ENCODE data around the gene RFX2.

The RFX2 gene

GRCh38 chr19:6018786-6019185 is 91.5 kb downstream of the RFX2 start:
- CTCF ChIA-PET: interaction anchor here (0.9 to 4.4 kb wide), 6 partner anchors 9 to 215 kb away, joined by 3 to 20 read pairs (median 6); no protein-coding TSS in a partner anchor
- TF ChIP-seq, protein P1, sequence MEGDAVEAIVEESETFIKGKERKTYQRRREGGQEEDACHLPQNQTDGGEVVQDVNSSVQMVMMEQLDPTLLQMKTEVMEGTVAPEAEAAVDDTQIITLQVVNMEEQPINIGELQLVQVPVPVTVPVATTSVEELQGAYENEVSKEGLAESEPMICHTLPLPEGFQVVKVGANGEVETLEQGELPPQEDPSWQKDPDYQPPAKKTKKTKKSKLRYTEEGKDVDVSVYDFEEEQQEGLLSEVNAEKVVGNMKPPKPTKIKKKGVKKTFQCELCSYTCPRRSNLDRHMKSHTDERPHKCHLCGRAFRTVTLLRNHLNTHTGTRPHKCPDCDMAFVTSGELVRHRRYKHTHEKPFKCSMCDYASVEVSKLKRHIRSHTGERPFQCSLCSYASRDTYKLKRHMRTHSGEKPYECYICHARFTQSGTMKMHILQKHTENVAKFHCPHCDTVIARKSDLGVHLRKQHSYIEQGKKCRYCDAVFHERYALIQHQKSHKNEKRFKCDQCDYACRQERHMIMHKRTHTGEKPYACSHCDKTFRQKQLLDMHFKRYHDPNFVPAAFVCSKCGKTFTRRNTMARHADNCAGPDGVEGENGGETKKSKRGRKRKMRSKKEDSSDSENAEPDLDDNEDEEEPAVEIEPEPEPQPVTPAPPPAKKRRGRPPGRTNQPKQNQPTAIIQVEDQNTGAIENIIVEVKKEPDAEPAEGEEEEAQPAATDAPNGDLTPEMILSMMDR (IDR thresholded peaks at IDR 0.05; ENCODE audit: control extremely low read depth, extremely low read depth, low read depth, missing control alignments): peak; percentile 24
- POLR2A ChIA-PET: no interaction called here
- DNase-seq (ENCODE audit: extremely low spot score): no peak

DNA sequence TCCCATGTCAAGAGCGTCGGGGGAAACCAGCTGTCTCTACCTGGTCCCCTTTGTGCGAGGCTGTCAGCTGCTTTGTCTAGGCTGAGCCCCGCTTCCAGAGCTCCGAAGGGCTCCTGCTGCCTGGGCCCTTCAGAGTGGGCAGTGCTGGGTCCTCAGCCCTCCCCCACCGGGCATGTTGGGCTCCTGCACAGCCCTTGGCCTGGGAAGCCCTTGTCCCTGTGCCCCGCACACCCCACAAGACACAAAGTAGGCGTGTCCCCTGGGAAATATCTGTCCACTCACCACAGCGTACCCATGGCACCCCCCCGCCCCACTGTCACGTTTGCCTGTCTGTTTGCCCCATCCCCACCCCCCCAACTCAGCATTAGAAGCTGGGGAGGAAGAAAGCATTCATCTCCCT is 92.7 kb downstream of the RFX2 start:
- DNase-seq (ENCODE audit: extremely low spot score): no peak
- TF ChIP-seq, protein P1 (IDR thresholded peaks at IDR 0.05; ENCODE audit: control extremely low read depth, extremely low read depth, low read depth, missing control alignments): no peak
- ChIA-PET POLR2A (no interaction called here), CTCF (interaction anchor here (1.3 to 4.4 kb wide), 3 partner anchors 10 to 50 kb away, joined by 3 to 20 read pairs (median 15); no protein-coding TSS in a partner anchor)

DNA sequence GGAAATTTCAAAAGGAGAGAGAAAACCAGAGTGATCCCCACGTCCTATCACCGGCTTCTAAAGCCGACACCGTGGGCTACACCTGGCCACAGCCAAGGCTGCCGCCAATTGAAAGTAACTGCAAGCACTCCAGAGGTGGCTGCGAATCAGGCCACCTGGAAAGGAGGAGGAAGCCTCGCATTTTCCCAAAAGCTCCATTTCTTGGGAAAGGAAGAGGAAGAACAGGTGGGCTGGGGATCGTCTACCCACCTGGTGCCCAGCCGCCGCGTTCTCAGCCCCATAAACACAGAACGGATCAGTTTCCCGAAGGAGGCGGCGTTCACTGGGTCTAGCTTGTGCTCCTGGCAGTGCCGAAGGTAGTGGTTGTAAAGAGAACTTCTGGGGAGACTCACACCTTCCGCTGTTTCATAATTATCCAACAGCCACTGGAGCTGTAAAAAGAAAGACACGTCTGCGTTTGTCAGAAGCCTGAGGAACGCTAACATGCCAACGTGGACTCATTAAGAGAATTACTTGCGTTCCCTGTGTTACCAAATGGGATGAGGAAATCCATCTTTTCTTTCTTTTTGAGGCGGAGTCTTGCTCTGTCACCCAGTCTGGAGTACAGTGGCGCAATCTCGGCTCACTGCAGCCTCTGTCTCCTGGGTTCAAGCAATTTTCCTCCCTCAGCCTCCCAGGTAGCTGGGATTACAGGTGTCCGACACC is 94.3 kb downstream of the RFX2 start:
- DNase-seq (ENCODE audit: extremely low spot score): no peak
- TF ChIP-seq, protein P1 (IDR thresholded peaks at IDR 0.05; ENCODE audit: control extremely low read depth, extremely low read depth, low read depth, missing control alignments): no peak
- POLR2A ChIA-PET: no interaction called here
- CTCF ChIA-PET: interaction anchor here (1.2 to 4.4 kb wide), 5 partner anchors 22 to 110 kb away, joined by 3 to 20 read pairs (median 4); no protein-coding TSS in a partner anchor

- TF ChIP-seq, protein P1 (IDR thresholded peaks at IDR 0.05; ENCODE audit: control extremely low read depth, extremely low read depth, low read depth, missing control alignments): no peak
- CTCF ChIA-PET: interaction anchor here (1.2 to 2.6 kb wide), 4 partner anchors 8 to 150 kb away, joined by 3 to 22 read pairs (median 8); no protein-coding TSS in a partner anchor
- no peak for DNase-seq (ENCODE audit: extremely low spot score)
- POLR2A ChIA-PET: no interaction called here
Measured at GRCh38 chr19:6014551-6015135, 95.7 kb downstream of the RFX2 start.

GRCh38 chr19:6012426-6013170 is 97.7 kb downstream of the RFX2 start:
- DNase-seq (ENCODE audit: extremely low spot score): no peak
- ChIA-PET POLR2A (interaction anchor here (0.6 kb wide), 1 partner anchor 29 kb away, joined by 3 read pairs; no protein-coding TSS in a partner anchor), CTCF (interaction anchor here (1.8 to 2.6 kb wide), 3 partner anchors 10 to 45 kb away, joined by 6 to 22 read pairs (median 9); no protein-coding TSS in a partner anchor)
- TF ChIP-seq, protein P1 (IDR thresholded peaks at IDR 0.05; ENCODE audit: control extremely low read depth, extremely low read depth, low read depth, missing control alignments): no peak

GRCh38 chr19:6011794-6012193 is 98.5 kb downstream of the RFX2 start:
- CTCF ChIA-PET: no interaction called here
- no peak for DNase-seq (ENCODE audit: extremely low spot score)

More at GRCh38 chr19:6011794-6012193, 98.5 kb downstream of the RFX2 start:
- TF ChIP-seq, protein P1 (IDR thresholded peaks at IDR 0.05; ENCODE audit: control extremely low read depth, extremely low read depth, low read depth, missing control alignments): no peak
- POLR2A ChIA-PET: no interaction called here

Data from GM10248 (cell line).